ENCODE data around the gene CLP1. TPM values are rescaled to one million over a fixed set of nuclear protein-coding genes. Genes with fewer than 3 reads are reported as not detected.

CLP1 gene
- polyA plus RNA-seq, 6 donors from 2014 or later: 15.1 to 62.2 (median 19.0) TPM

- DNase-seq: no peak
- ATAC-seq (ENCODE audit: low read depth in 2 of 2): no peak
- Mint-ChIP-seq H3K36me3 (no peaks in the 10 kb centered on the region), H3K4me3 (peak overlapping the region in 1 of 8 donors; percentile 15), H3K4me1 (peaks cover 27 to 48% (median 45%) of the 10 kb centered on the region in 3 donors), H3K27ac (peak overlapping the region in 2 of 6 donors; percentile 32 to 70), H3K27me3 (peaks cover 24 to 34% (median 34%) of the 10 kb centered on the region in 3 donors), H3K9me3 (no peaks in the 10 kb centered on the region)
Observed at GRCh38 chr11:57653163-57653562, 4.4 kb upstream of the CLP1 start.

- Mint-ChIP-seq H3K27ac (peak overlapping the region; percentile 56 to 98 (median 94)), H3K36me3 (peaks cover 0 to 4% of the 10 kb centered on the region in 2 donors), H3K27me3 (no peaks in the 10 kb centered on the region), H3K4me3 (peak overlapping the region; percentile 75 to 99 (median 97)), H3K9me3 (no peaks in the 10 kb centered on the region), H3K4me1 (peaks cover 14 to 49% (median 27%) of the 10 kb centered on the region in 3 donors)
- DNase-seq: no peak
- ATAC-seq (ENCODE audit: low read depth in 2 of 2): no peak
Observed at GRCh38 chr11:57656885-57657193, 723 bp upstream of the CLP1 start.

- Mint-ChIP-seq H3K36me3 (peaks cover 0 to 4% of the 10 kb centered on the region in 2 donors), H3K4me3 (peak overlapping the region; percentile 90 to 99 (median 98)), H3K9me3 (no peaks in the 10 kb centered on the region), H3K27ac (peak overlapping the region; percentile 83 to 98 (median 96)), H3K4me1 (peaks cover 14 to 42% (median 24%) of the 10 kb centered on the region in 3 donors), H3K27me3 (no peaks in the 10 kb centered on the region)
- ATAC-seq (ENCODE audit: low read depth in 2 of 2): peak; percentile 31 to 44
- no peak for DNase-seq
Observed at GRCh38 chr11:57658023-57658361, 430 bp downstream of the CLP1 start.

- DNase-seq: no peak
- Mint-ChIP-seq H3K4me1 (peaks cover 18 to 41% (median 20%) of the 10 kb centered on the region in 3 donors), H3K27ac (no peak overlapping the region), H3K9me3 (no peaks in the 10 kb centered on the region), H3K4me3 (peak overlapping the region in 5 of 8 donors; percentile 3 to 95 (median 41)), H3K27me3 (no peaks in the 10 kb centered on the region), H3K36me3 (peaks cover 0 to 4% of the 10 kb centered on the region in 2 donors)
- ATAC-seq (ENCODE audit: low read depth in 2 of 2): no peak
Observed at GRCh38 chr11:57659669-57660068, 2.1 kb downstream of the CLP1 start.

- peak overlapping the region in 2 of 8 donors; percentile 47 to 78 for H3K4me3 Mint-ChIP-seq
- no peaks in the 10 kb centered on the region for H3K9me3 Mint-ChIP-seq
- no peak for ATAC-seq (ENCODE audit: low read depth in 2 of 2)
- H3K27ac Mint-ChIP-seq: peak overlapping the region in 2 of 6 donors; percentile 44 to 69
- H3K36me3 Mint-ChIP-seq: peaks cover 0 to 4% of the 10 kb centered on the region in 2 donors
- peaks cover 16 to 45% (median 19%) of the 10 kb centered on the region in 3 donors for H3K4me1 Mint-ChIP-seq
- DNase-seq: no peak
- no peaks in the 10 kb centered on the region for H3K27me3 Mint-ChIP-seq
Observed at GRCh38 chr11:57662893-57663292, 5.3 kb downstream of the CLP1 start.

GRCh38 chr11:57663975-57664374 lies 6.4 kb downstream of the CLP1 start:
- Mint-ChIP-seq H3K4me1 (peaks cover 12 to 43% (median 19%) of the 10 kb centered on the region in 3 donors), H3K9me3 (no peaks in the 10 kb centered on the region), H3K36me3 (peaks cover 0 to 4% of the 10 kb centered on the region in 2 donors), H3K27me3 (no peaks in the 10 kb centered on the region), H3K27ac (peak overlapping the region in 1 of 6 donors; percentile 73), H3K4me3 (no peak overlapping the region)
- DNase-seq (no peak), ATAC-seq (ENCODE audit: low read depth in 2 of 2) (no peak)

- H3K36me3 Mint-ChIP-seq: no peaks in the 10 kb centered on the region
- H3K27me3 Mint-ChIP-seq: no peaks in the 10 kb centered on the region
- peak; percentile 96 for DNase-seq
- H3K27ac Mint-ChIP-seq: peak overlapping the region; percentile 98 to 100 (median 99)
- H3K4me1 Mint-ChIP-seq: peaks cover 28 to 55% (median 37%) of the 10 kb centered on the region in 3 donors
- no peaks in the 10 kb centered on the region for H3K9me3 Mint-ChIP-seq
- H3K4me3 Mint-ChIP-seq: peak overlapping the region; percentile 91 to 99 (median 96)
- peak; percentile 60 to 64 for ATAC-seq (ENCODE audit: low read depth in 2 of 2)
Observed at GRCh38 chr11:57667117-57667735, 9.7 kb downstream of the CLP1 start.

GRCh38 chr11:57667736-57668433 lies 10.3 kb downstream of the CLP1 start, which contains the start of gene ZDHHC5:
Gene ZDHHC5, plus strand, starts transcription at chr11:57668114. Its CDS starts 4,977 bp downstream, at chr11:57673091.
- ATAC-seq (ENCODE audit: low read depth in 2 of 2) (peak; percentile 79 to 85), DNase-seq (peak; percentile 100)
- H3K4me3 Mint-ChIP-seq: peak within 1 kb of the TSS; percentile 91 to 99 (median 96)
- peak within 1 kb of the TSS; percentile 98 to 100 (median 99) for H3K27ac Mint-ChIP-seq
- H3K9me3 Mint-ChIP-seq: no peaks in the 10 kb centered on the region
- no peaks in the 10 kb centered on the region for H3K27me3 Mint-ChIP-seq
- peaks cover 0 to 4% of the 10 kb centered on the region in 2 donors for H3K36me3 Mint-ChIP-seq
- peaks cover 32 to 54% (median 43%) of the 10 kb centered on the region in 3 donors for H3K4me1 Mint-ChIP-seq

- peak overlapping the region; percentile 98 to 100 (median 99) for H3K27ac Mint-ChIP-seq
Observed at GRCh38 chr11:57668434-57668782, 10.8 kb downstream of the CLP1 start.

GRCh38 chr11:57674251-57674650 lies 16.7 kb downstream of the CLP1 start:
- no peaks in the 10 kb centered on the region for H3K9me3 Mint-ChIP-seq
- peaks cover 40 to 54% (median 52%) of the 10 kb centered on the region in 3 donors for H3K4me1 Mint-ChIP-seq
- ATAC-seq (ENCODE audit: low read depth in 2 of 2): no peak
- peak overlapping the region in 1 of 8 donors; percentile 12 for H3K4me3 Mint-ChIP-seq
- H3K36me3 Mint-ChIP-seq: peaks cover 5 to 9% of the 10 kb centered on the region in 2 donors
- no peaks in the 10 kb centered on the region for H3K27me3 Mint-ChIP-seq
- DNase-seq: no peak
- H3K27ac Mint-ChIP-seq: peak overlapping the region in 2 of 6 donors; percentile 2 to 16

More at GRCh38 chr11:57668434-57668782, 10.8 kb downstream of the CLP1 start:
- ATAC-seq (ENCODE audit: low read depth in 2 of 2) (peak; percentile 3), DNase-seq (no peak)
- H3K9me3 Mint-ChIP-seq: no peaks in the 10 kb centered on the region
- H3K4me1 Mint-ChIP-seq: peaks cover 37 to 56% (median 48%) of the 10 kb centered on the region in 3 donors
- H3K36me3 Mint-ChIP-seq: peaks cover 0 to 9% of the 10 kb centered on the region in 2 donors
- peak overlapping the region; percentile 91 to 99 (median 96) for H3K4me3 Mint-ChIP-seq
- H3K27me3 Mint-ChIP-seq: no peaks in the 10 kb centered on the region

- no peaks in the 10 kb centered on the region for H3K9me3 Mint-ChIP-seq
- peak overlapping the region in 3 of 6 donors; percentile 3 to 73 (median 53) for H3K27ac Mint-ChIP-seq
- peak overlapping the region in 1 of 8 donors; percentile 30 for H3K4me3 Mint-ChIP-seq
- no peak for DNase-seq
- H3K36me3 Mint-ChIP-seq: peaks cover 5 to 9% of the 10 kb centered on the region in 2 donors
- H3K4me1 Mint-ChIP-seq: peaks cover 33 to 48% (median 46%) of the 10 kb centered on the region in 3 donors
- no peak for ATAC-seq (ENCODE audit: low read depth in 2 of 2)
- H3K27me3 Mint-ChIP-seq: no peaks in the 10 kb centered on the region
Observed at GRCh38 chr11:57675176-57675941, 17.8 kb downstream of the CLP1 start.

GRCh38 chr11:57679396-57679795 lies 21.8 kb downstream of the CLP1 start:
- peaks cover 19 to 24% of the 10 kb centered on the region in 2 donors for H3K36me3 Mint-ChIP-seq

GRCh38 chr11:57680552-57680874 lies 23.0 kb downstream of the CLP1 start:
- peak overlapping the region in 1 of 6 donors; percentile 16 for H3K27ac Mint-ChIP-seq
- no peaks in the 10 kb centered on the region for H3K9me3 Mint-ChIP-seq
- DNase-seq (no peak), ATAC-seq (ENCODE audit: low read depth in 2 of 2) (no peak)
- H3K4me3 Mint-ChIP-seq: no peak overlapping the region
- peaks cover 22 to 23% of the 10 kb centered on the region in 2 donors for H3K36me3 Mint-ChIP-seq
- H3K4me1 Mint-ChIP-seq: peaks cover 30 to 41% (median 32%) of the 10 kb centered on the region in 3 donors
- H3K27me3 Mint-ChIP-seq: no peaks in the 10 kb centered on the region

More at GRCh38 chr11:57679396-57679795, 21.8 kb downstream of the CLP1 start:
- Mint-ChIP-seq H3K27me3 (no peaks in the 10 kb centered on the region), H3K9me3 (no peaks in the 10 kb centered on the region), H3K27ac (no peak overlapping the region), H3K4me3 (no peak overlapping the region), H3K4me1 (peaks cover 35 to 48% (median 37%) of the 10 kb centered on the region in 3 donors)
- ATAC-seq (ENCODE audit: low read depth in 2 of 2) (no peak), DNase-seq (no peak)
